GM12891 (cell line): ENCODE data around the gene TP53TG3F. TPM values are rescaled to one million over a fixed set of nuclear protein-coding genes. Genes with fewer than 3 reads are reported as not detected.
"Not testable (repeated sequence)": the region's sequence is repeated elsewhere in the genome, so short reads cannot be mapped to it uniquely, and the experiment has no call there.

Experiments used
- DNase-seq: peaks from one replicate; pipeline ENCODE4 v3.0.0; 2011; ENCODE audit warnings: low spot score; ENCODE audit not compliant: insufficient read length
- FAIRE-seq: peaks from 2 replicates; lab custom pipeline; 2011; peaks lifted over from hg19 to GRCh38; lab: Jason Lieb, UNC
- polyA plus RNA-seq: library from polyadenylated mRNA; unstranded; fragments of >200 nt; gene quantifications from one replicate; pipeline ENCODE4 v1.2.1, GENCODE V29; 2012; ENCODE audit warnings: low read depth, missing spikeins, inconsistent platforms; ENCODE audit not compliant: missing spikeins

TP53TG3F gene
- polyA plus RNA-seq, result not detected

DNA sequence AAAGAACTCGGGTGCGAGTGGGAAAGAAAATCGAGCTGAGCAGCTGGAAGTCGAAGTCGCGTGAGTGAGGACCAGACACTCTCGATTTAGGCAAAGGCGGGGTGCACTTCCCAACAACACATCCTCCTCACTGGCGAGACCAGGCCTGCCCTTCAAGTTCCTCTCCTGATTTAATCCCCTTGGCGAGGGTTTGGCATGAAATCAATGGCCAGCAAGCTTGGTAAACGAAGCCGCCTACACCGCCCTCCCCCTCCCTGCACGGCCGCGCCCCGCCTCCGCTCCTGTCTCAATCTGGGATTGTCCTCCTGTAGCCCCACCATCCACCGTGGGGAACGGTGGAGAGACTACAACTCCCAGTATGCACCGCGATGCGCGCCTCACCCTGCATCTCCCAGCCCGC lies at the start of gene TP53TG3F:
Gene TP53TG3F, plus strand, starts transcription at position 301 of the 400 bp plus-strand sequence. Its CDS starts 68 bp downstream, at position 369.
- FAIRE-seq, DNase-seq: not testable (repeated sequence)

DNA sequence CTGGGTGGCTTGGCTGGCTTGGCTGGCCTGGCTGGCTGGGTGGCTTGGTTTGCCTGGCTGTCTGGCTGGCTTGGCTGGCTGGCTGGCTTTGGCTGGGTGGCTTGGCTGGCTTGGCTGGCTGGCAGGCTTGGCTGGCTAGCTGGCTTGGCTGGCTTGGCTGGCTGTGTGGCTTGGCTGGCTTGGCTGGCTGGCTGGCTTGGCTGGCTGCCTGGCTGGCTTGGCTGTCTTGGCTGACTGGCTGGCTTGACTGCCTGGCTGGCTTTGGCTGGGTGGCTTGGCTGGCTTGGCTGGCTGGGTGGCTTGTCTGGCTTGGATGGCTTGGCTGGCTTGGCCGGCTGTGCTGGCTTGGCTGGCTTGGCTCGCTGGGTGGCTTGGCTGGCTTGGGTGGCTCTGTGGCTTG lies 32.2 kb downstream of the TP53TG3F start:
- DNase-seq, FAIRE-seq: not testable (repeated sequence)

- DNase-seq, FAIRE-seq: not testable (repeated sequence)
Measured at GRCh38 chr16:33507231-33507630, 47.8 kb downstream of the TP53TG3F start.

DNA sequence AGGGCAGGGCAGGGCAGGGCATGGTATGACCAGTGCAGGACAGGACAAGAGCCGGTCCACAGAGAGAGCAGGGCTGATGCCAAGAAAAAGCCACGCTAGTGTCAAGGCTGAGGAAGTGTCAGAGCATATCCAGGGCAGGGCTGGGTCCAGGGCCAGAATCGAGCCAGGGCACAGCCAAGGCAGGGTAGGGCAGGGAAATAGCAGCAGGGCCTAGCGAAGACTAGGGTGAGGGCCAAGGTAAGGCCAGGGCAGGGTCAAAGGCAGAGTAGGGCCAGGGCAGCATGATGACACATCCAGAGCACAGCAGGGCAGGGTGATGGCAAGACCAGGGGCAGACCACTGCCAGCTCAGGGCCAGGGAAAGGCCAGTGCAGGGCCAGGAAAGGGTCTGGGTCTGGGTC lies 49.7 kb downstream of the TP53TG3F start:
- DNase-seq, FAIRE-seq: not testable (repeated sequence)

DNA sequence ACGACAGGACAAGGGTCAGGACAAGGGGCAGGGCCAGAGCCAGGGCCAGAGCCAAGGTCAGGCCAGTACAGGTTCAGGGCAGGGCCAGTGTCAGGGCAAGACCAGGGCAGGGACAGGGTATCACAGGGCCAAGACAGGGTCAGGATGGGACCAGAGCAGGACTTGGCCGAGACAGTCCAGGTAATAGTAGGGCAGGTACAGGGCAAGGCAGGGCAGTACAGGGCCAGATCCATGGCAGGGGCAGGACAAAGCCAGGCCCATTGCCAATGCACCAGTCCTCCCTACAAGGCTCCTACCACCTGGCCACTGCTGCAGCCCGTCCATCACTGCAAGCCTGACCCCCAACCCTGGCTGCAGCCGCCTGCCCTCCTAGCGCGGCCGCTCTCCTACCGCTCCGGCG lies 50.5 kb downstream of the TP53TG3F start:
- not testable (repeated sequence) for FAIRE-seq, DNase-seq
